ENCODE measurements around the gene SMPDL3A. TPM values are rescaled to one million over a fixed set of nuclear protein-coding genes. Genes with fewer than 3 reads are reported as not detected.
"Not testable (repeated sequence)": the region's sequence is repeated elsewhere in the genome, so short reads cannot be mapped to it uniquely, and the experiment has no call there.

SMPDL3A gene, protein sequence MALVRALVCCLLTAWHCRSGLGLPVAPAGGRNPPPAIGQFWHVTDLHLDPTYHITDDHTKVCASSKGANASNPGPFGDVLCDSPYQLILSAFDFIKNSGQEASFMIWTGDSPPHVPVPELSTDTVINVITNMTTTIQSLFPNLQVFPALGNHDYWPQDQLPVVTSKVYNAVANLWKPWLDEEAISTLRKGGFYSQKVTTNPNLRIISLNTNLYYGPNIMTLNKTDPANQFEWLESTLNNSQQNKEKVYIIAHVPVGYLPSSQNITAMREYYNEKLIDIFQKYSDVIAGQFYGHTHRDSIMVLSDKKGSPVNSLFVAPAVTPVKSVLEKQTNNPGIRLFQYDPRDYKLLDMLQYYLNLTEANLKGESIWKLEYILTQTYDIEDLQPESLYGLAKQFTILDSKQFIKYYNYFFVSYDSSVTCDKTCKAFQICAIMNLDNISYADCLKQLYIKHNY
- 4.4 TPM for total RNA-seq
- long read RNA-seq, partial matches to known transcripts, result 0 of 7 reads
- long read RNA-seq, other reads (novel, unspliced or antisense), result 5 of 7 reads

DNA sequence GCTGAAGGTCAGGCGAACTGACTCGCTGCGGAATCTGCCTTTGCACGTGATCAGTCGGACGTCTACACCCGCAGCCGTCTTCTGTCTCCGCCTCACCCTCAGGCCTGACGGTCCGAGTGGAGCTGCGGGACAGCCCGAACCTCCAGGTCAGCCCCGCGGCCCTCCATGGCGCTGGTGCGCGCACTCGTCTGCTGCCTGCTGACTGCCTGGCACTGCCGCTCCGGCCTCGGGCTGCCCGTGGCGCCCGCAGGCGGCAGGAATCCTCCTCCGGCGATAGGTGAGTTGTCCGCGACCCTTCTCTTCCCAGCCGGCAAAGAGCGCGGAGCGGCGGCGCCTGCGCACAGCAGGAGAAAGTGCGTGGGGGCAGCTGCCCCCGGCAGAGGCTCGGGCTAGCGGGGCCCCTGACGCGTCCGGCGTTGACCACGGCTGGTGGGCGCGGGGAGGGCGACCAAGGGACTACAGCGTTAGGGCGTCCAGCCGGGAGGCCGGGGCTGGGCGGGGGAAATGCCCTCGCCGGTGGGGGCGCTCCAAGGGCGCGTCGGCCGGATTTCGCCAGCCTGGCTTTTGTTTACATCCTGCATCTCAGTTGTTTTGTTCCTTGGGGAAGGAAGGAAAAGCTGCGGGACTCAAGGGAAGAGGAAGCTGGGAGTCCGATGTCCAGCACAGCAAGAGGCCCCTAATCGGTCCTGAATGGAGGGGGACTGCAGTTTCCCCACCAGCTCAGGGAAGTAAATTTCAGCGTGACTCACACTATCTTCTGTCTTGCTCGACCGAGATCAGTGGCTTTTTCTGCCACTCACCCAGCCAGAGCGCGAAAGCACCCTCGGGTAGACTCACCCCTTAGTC is at the start of gene SMPDL3A:
Gene SMPDL3A, plus strand, starts transcription at position 77 of the 846 bp plus-strand sequence. Its CDS starts 89 bp downstream, at position 166.
- intact Hi-C loops (cut with micrococcal nuclease), result no loop called here
- DNase-seq, result peak; percentile 83
- ATAC-seq, result peak; percentile 92

- ATAC-seq, result no peak
- no peak for DNase-seq
- intact Hi-C loops (cut with micrococcal nuclease), result no loop called here
These were observed 49.0 kb upstream of the SMPDL3A start for GRCh38 chr6:122740091-122740490.

DNA sequence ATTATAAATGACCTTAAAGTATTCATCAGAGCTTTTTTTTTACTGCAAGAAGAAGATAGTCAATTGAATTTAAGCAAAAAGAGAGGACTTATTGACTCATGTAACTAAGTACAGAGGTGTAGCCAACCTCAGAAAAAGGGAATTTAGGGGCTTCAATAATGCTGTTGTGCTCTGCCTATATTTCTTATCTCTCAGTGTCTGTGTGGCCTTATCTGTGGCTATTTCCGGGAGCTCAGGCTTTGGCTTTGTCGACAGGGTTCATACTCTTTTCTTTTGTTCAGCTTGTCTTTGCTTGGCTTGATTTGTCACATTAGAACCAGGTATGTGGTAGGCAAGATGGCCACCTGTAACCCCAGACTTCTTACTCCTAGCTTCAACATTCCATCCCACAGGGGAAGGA is 48.1 kb upstream of the SMPDL3A start:
- DNase-seq, result no peak
- no peak for ATAC-seq
- intact Hi-C loops (cut with micrococcal nuclease), result no loop called here

- DNase-seq; intact Hi-C loops (cut with micrococcal nuclease); ATAC-seq: not testable (repeated sequence)
These were observed 44.8 kb upstream of the SMPDL3A start for GRCh38 chr6:122744247-122744646.

GRCh38 chr6:122744856-122745255 is 44.2 kb upstream of the SMPDL3A start:
- ATAC-seq; intact Hi-C loops (cut with micrococcal nuclease); DNase-seq: not testable (repeated sequence)

DNA sequence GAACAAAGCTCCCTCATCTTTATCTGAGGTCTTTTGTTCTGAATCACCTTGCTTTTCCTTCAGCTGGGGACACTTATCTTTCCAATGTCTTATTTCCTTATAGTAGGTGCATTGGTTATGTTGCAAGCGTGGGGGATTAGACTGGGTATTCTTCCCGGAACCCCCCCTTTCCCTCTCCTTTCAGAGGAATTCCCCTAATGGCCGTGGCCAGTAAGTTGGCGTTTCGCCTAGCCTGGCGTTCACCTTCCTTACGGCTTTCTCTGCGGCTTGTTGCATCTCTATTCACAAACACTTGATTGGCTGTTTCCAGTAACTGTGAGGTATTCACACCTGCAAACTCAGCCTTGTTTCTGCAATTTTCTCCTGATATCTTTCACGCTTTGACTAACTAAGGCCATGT is 42.4 kb upstream of the SMPDL3A start:
- intact Hi-C loops (cut with micrococcal nuclease), result no loop called here
- ATAC-seq (no peak), DNase-seq (no peak)

GRCh38 chr6:122747573-122747972 is 41.5 kb upstream of the SMPDL3A start:
- ATAC-seq (no peak), DNase-seq (no peak)
- intact Hi-C loops (cut with micrococcal nuclease), result no loop called here

DNA sequence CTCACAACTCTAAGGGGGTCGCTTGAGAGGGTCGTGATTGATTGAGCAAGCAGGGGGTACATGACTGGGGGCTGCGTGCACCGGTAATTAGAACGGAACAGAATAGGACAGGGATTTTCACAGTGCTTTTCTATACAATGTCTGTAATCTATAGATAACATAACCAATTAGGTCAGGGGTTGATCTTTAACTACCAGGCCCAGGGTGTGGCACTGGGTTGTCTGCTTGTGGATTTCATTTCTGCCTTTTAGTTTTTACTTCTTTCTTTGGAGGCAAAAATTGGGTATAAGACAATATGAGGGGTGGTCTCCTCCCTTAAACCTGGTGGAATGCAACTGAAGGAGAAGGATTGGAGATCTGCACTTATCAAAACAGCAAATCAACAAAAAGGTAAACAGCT is 40.1 kb upstream of the SMPDL3A start:
- ATAC-seq; intact Hi-C loops (cut with micrococcal nuclease); DNase-seq: not testable (repeated sequence)

DNA sequence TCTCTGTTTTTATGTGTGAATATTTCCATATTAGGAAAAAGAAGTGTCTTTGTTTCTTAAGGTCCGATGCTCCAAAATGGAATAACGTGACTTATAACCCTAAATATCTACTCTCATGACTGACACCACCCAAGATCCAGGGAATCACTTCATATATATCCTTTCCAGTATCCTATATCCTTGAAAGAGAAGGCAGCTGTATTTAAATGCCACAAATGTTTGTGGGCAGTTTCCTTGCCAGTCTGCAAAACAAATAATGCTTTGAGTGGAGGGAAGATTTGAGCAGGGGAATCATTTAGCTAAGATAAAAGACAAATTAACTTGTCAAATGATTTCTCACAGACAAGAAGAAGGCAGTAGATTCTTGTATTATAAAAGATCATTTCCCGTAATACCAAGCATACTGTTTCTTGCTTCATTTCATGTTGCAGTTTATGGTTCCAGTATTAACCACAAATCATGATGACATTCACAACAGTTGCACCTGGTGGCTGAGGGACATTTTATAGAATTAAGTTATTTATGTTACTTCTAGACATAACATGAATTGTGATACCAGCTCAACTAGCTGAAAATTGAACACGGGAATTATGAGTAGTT is 39.5 kb upstream of the SMPDL3A start:
- DNase-seq (no peak), ATAC-seq (no peak)
- intact Hi-C loops (cut with micrococcal nuclease), result no loop called here

DNA sequence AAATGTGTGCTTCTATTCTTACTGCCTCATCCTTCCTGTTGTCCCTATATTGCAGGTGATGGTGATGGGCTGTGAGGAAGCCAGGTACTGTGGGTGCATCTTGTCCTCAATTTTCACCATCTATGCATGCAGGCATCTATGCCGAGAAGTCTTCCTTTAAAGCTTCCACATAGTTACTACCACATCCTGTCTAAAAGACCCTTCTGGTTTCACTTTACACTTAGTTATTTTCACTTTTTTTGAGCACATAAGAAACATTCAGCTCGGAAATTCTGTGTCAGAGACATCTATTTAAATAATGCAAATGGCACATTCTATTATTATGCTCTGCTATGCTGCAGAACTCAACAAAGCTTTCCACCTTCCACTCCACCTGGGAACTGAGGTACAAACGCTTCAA is 37.7 kb upstream of the SMPDL3A start:
- DNase-seq (no peak), ATAC-seq (no peak)
- intact Hi-C loops (cut with micrococcal nuclease), result no loop called here

- no peak for DNase-seq
- ATAC-seq, result no peak
- intact Hi-C loops (cut with micrococcal nuclease), result no loop called here
These were observed 36.6 kb upstream of the SMPDL3A start for GRCh38 chr6:122752459-122752858.

DNA sequence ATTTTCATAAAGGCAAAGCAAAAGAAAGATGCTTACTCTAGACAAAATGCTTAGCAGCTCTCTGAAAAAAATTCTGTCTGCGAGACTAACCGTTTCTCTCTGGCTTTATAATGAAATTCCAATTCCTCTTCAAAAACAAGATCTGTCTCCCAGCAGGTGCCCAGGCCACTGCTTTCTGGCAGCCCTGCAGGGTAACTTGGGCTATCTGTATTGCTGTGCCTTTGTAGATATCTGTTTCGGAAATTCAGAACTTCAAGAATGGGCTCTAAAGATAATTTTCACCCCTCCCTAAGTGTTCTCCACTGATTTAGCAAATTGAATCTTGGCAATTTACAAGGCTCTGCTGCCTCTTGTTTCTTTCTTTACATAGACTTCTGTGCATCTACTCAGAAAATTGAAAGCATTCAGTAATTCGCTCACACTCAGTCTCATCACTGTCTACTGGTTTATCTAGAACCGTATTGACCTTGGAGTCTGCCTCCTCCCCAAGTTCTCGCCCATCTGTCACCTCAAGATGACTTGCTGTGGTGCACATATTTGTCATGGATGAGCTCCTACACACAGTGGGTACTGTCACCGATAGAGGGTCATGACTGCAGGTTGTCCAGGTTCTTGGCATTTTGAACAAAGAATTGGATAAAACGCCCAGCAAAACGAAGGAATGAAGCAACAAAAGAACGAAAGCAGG is 35.9 kb upstream of the SMPDL3A start:
- intact Hi-C loops (cut with micrococcal nuclease), result no loop called here
- DNase-seq (no peak), ATAC-seq (peak; percentile 19)

- ATAC-seq (peak; percentile 59), DNase-seq (no peak)
- intact Hi-C loops (cut with micrococcal nuclease), result no loop called here
These were observed 35.4 kb upstream of the SMPDL3A start for GRCh38 chr6:122753688-122754056.

- no peak for ATAC-seq
- intact Hi-C loops (cut with micrococcal nuclease), result no loop called here
- DNase-seq, result no peak
These were observed 34.8 kb upstream of the SMPDL3A start for GRCh38 chr6:122754191-122754731.

GRCh38 chr6:122755901-122756300 is 33.2 kb upstream of the SMPDL3A start:
- no peak for DNase-seq
- no peak for ATAC-seq
- intact Hi-C loops (cut with micrococcal nuclease), result no loop called here

- no peak for DNase-seq
- intact Hi-C loops (cut with micrococcal nuclease), result no loop called here
These were observed 30.1 kb upstream of the SMPDL3A start for GRCh38 chr6:122758927-122759334.

GRCh38 chr6:122760330-122760729 is 28.7 kb upstream of the SMPDL3A start:
- intact Hi-C loops (cut with micrococcal nuclease), result no loop called here
- no peak for ATAC-seq
- no peak for DNase-seq

More at GRCh38 chr6:122758927-122759334, 30.1 kb upstream of the SMPDL3A start:
- ATAC-seq, result no peak

- intact Hi-C loops (cut with micrococcal nuclease), result no loop called here
- ATAC-seq (no peak), DNase-seq (no peak)
These were observed 22.8 kb upstream of the SMPDL3A start for GRCh38 chr6:122766256-122766655.
